WTC11 (cell line): ENCODE data around the gene GALNT4. TPM values are rescaled to one million over a fixed set of nuclear protein-coding genes. Genes with fewer than 3 reads are reported as not detected.

ENCODE experiments used
- ATAC-seq: fragments of 200-7000 bp; cut with Tn5 transposase; 2 replicates; pipeline ENCODE4 v1.10.0; 2021; ENCODE audit warnings: mild to moderate bottlenecking, moderate library complexity
- CTCF ChIA-PET: fragments of 300-600 bp; sonication (Branson Sonifier 250); formaldehyde crosslinking; loops from one replicate; lab custom pipeline; 2021; ENCODE audit warnings: antibody characterized with exemption; lab: Charles Lee
- POLR2A ChIA-PET: fragments of 350-600 bp; sonication (Branson Sonifier 250); formaldehyde crosslinking; loops from one replicate; lab custom pipeline; 2021; ENCODE audit warnings: antibody characterized with exemption; lab: Charles Lee
- DNase-seq: peaks from one replicate; pipeline ENCODE4 v3.0.0; 2021; ENCODE audit warnings: low spot score
- H3K27ac Mint-ChIP-seq: 2 replicates; pipeline ENCODE4 v1.8.0; 2021; ENCODE audit warnings: mixed read lengths
- H3K27me3 Mint-ChIP-seq: 2 replicates; pipeline ENCODE4 v1.8.0; 2021; ENCODE audit warnings: low read depth, mild to moderate bottlenecking, moderate library complexity, mixed read lengths
- H3K36me3 Mint-ChIP-seq: 2 replicates; pipeline ENCODE4 v1.8.0; 2021; ENCODE audit warnings: mixed read lengths
- H3K4me1 Mint-ChIP-seq: 2 replicates; pipeline ENCODE4 v1.8.0; 2022; ENCODE audit warnings: mixed read lengths
- H3K4me3 Mint-ChIP-seq: 2 replicates; pipeline ENCODE4 v1.8.0; 2021; ENCODE audit warnings: mild to moderate bottlenecking, moderate library complexity, mixed read lengths
- H3K9me3 Mint-ChIP-seq: 2 replicates; pipeline ENCODE4 v1.8.0; 2021; ENCODE audit warnings: mixed read lengths
- FOXK1 ChIP-seq: sonication (generic); formaldehyde crosslinking; IDR thresholded peaks from 2 replicates; pipeline ENCODE4 v1.8.0; 2022; ENCODE audit warnings: mild to moderate bottlenecking, moderate library complexity, missing genetic modification reagents
- HMGA2 ChIP-seq: fragments of 250-450 bp; sonication (Bioruptor Pico); IDR thresholded peaks from 2 replicates; pipeline ENCODE4 v1.4.0; 2021; ENCODE audit warnings: mild to moderate bottlenecking, moderate library complexity
- IRF2 ChIP-seq: sonication (generic); formaldehyde crosslinking; IDR thresholded peaks from 2 replicates; pipeline ENCODE4 v1.8.0; 2022; ENCODE audit warnings: low read depth, missing genetic modification reagents, borderline replicate concordance
- MYBL2 ChIP-seq: sonication (generic); formaldehyde crosslinking; IDR thresholded peaks from 2 replicates; pipeline ENCODE4 v1.8.1; 2023; ENCODE audit warnings: mild to moderate bottlenecking, moderate library complexity, missing genetic modification reagents
- NR1H2 ChIP-seq: sonication (generic); formaldehyde crosslinking; IDR thresholded peaks from 2 replicates; pipeline ENCODE4 v1.9.0; 2021; ENCODE audit warnings: mild to moderate bottlenecking, moderate library complexity, missing genetic modification reagents
- SOX15 ChIP-seq: fragments of 250-450 bp; sonication (Bioruptor Pico); IDR thresholded peaks from 2 replicates; pipeline ENCODE4 v1.9.0; 2021; ENCODE audit warnings: mild to moderate bottlenecking
- ZNF121 ChIP-seq: sonication (generic); formaldehyde crosslinking; IDR thresholded peaks from 2 replicates; pipeline ENCODE4 v1.8.0; 2023; ENCODE audit warnings: missing genetic modification reagents
- total RNA-seq: library from RNA; stranded (reverse); gene quantifications from 3 replicates; pipeline ENCODE4 v1.2.3, GENCODE V29; 2021
- TF ChIP-seq, protein P1 (sequence below): sonication (generic); formaldehyde crosslinking; IDR thresholded peaks from 2 replicates; pipeline ENCODE4 v1.8.0; 2023; ENCODE audit warnings: missing genetic modification reagents, mild to moderate bottlenecking, borderline replicate concordance
- TF ChIP-seq, protein P2 (sequence below): sonication (generic); formaldehyde crosslinking; IDR thresholded peaks from 2 replicates; pipeline ENCODE4 v1.8.1; 2022; ENCODE audit warnings: low read depth, missing genetic modification reagents, borderline replicate concordance
- TF ChIP-seq, protein P3 (sequence below): sonication (generic); formaldehyde crosslinking; IDR thresholded peaks from 2 replicates; pipeline ENCODE4 v1.8.0; 2022; ENCODE audit warnings: mild to moderate bottlenecking, missing genetic modification reagents
- TF ChIP-seq, protein P4 (sequence below): sonication (generic); formaldehyde crosslinking; IDR thresholded peaks from 2 replicates; pipeline ENCODE4 v1.8.1; 2023; ENCODE audit warnings: mild to moderate bottlenecking, moderate library complexity, missing genetic modification reagents
- TF ChIP-seq, protein P5 (sequence below): sonication (generic); formaldehyde crosslinking; IDR thresholded peaks from 2 replicates; pipeline ENCODE4 v1.8.0; 2022; ENCODE audit warnings: mild to moderate bottlenecking, missing genetic modification reagents
- TF ChIP-seq, protein P6 (sequence below): fragments of 250-450 bp; sonication (Bioruptor Pico); IDR thresholded peaks from 2 replicates; pipeline ENCODE4 v1.9.0; 2021; ENCODE audit warnings: moderate library complexity, mild to moderate bottlenecking, inconsistent platforms, borderline replicate concordance
- TF ChIP-seq, protein P7 (sequence below): sonication (generic); formaldehyde crosslinking; IDR thresholded peaks from 2 replicates; pipeline ENCODE4 v1.8.0; 2023; ENCODE audit warnings: mild to moderate bottlenecking, missing genetic modification reagents
- TF ChIP-seq, protein P8 (sequence below): fragments of 250-450 bp; sonication (Bioruptor Pico); IDR thresholded peaks from 2 replicates; pipeline ENCODE4 v1.9.0; 2021; ENCODE audit warnings: mild to moderate bottlenecking

GALNT4 gene
- total RNA-seq, 1 experiment from 2014 or later = 3.9 TPM

DNA sequence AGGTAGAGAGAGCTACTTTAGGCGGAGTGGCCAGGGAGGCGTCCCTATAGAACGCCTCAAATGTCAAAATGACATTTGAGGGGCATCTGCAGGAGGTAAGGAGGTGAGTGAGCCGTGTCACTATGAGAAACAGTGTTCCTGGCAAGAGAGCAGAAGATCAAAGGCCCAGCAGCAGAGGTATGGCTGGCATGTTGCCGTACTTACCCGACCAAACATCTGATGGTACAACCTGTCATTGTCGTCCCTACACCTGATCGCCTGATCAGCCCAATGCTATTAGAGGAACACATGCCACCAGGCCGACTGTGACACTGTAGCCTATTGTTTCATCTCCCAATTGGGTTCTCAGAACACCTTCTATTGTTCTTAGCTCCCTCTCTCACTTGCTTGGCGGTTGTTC, 35.2 kb upstream of the GALNT4 start (continued):
- TF ChIP-seq, protein P1, sequence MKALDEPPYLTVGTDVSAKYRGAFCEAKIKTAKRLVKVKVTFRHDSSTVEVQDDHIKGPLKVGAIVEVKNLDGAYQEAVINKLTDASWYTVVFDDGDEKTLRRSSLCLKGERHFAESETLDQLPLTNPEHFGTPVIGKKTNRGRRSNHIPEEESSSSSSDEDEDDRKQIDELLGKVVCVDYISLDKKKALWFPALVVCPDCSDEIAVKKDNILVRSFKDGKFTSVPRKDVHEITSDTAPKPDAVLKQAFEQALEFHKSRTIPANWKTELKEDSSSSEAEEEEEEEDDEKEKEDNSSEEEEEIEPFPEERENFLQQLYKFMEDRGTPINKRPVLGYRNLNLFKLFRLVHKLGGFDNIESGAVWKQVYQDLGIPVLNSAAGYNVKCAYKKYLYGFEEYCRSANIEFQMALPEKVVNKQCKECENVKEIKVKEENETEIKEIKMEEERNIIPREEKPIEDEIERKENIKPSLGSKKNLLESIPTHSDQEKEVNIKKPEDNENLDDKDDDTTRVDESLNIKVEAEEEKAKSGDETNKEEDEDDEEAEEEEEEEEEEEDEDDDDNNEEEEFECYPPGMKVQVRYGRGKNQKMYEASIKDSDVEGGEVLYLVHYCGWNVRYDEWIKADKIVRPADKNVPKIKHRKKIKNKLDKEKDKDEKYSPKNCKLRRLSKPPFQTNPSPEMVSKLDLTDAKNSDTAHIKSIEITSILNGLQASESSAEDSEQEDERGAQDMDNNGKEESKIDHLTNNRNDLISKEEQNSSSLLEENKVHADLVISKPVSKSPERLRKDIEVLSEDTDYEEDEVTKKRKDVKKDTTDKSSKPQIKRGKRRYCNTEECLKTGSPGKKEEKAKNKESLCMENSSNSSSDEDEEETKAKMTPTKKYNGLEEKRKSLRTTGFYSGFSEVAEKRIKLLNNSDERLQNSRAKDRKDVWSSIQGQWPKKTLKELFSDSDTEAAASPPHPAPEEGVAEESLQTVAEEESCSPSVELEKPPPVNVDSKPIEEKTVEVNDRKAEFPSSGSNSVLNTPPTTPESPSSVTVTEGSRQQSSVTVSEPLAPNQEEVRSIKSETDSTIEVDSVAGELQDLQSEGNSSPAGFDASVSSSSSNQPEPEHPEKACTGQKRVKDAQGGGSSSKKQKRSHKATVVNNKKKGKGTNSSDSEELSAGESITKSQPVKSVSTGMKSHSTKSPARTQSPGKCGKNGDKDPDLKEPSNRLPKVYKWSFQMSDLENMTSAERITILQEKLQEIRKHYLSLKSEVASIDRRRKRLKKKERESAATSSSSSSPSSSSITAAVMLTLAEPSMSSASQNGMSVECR (CRISPR knock-in tag) = no peak
- no peak for TF ChIP-seq ZNF121 (CRISPR knock-in tag)
- TF ChIP-seq, protein P2, sequence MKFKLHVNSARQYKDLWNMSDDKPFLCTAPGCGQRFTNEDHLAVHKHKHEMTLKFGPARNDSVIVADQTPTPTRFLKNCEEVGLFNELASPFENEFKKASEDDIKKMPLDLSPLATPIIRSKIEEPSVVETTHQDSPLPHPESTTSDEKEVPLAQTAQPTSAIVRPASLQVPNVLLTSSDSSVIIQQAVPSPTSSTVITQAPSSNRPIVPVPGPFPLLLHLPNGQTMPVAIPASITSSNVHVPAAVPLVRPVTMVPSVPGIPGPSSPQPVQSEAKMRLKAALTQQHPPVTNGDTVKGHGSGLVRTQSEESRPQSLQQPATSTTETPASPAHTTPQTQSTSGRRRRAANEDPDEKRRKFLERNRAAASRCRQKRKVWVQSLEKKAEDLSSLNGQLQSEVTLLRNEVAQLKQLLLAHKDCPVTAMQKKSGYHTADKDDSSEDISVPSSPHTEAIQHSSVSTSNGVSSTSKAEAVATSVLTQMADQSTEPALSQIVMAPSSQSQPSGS (CRISPR knock-in tag) = no peak

DNA sequence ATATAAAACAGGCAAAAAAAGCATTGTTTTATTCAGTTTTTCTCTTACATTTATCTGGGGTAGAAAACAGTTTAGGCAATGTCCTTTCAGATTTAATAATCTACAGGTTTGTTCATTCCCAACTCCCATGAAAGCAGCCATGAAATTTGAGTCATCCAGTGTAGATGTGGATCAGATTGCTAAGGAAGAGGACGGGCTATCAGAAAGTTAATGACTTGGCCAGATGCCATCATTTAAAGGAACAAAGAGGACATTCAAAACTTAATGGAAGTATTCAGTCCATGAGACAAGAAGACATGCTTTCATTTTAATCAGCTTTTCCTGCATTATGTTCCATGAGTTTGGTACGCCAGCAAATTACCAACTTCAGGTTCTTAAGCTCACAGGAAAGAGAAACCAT, 32.4 kb upstream of the GALNT4 start:
- no peaks in the 10 kb centered on the region for H3K36me3 Mint-ChIP-seq
- ATAC-seq (no peak), DNase-seq (no peak)
- H3K9me3 Mint-ChIP-seq = peaks cover 13% of the 10 kb centered on the region
- H3K27ac Mint-ChIP-seq = no peak overlapping the region
- CTCF ChIA-PET = no interaction called here
- peaks cover 2% of the 10 kb centered on the region; the same call in 1 of the 2 replicates for H3K4me1 Mint-ChIP-seq
- TF ChIP-seq, protein P3, sequence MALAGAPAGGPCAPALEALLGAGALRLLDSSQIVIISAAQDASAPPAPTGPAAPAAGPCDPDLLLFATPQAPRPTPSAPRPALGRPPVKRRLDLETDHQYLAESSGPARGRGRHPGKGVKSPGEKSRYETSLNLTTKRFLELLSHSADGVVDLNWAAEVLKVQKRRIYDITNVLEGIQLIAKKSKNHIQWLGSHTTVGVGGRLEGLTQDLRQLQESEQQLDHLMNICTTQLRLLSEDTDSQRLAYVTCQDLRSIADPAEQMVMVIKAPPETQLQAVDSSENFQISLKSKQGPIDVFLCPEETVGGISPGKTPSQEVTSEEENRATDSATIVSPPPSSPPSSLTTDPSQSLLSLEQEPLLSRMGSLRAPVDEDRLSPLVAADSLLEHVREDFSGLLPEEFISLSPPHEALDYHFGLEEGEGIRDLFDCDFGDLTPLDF = no peak
- TF ChIP-seq, protein P4, sequence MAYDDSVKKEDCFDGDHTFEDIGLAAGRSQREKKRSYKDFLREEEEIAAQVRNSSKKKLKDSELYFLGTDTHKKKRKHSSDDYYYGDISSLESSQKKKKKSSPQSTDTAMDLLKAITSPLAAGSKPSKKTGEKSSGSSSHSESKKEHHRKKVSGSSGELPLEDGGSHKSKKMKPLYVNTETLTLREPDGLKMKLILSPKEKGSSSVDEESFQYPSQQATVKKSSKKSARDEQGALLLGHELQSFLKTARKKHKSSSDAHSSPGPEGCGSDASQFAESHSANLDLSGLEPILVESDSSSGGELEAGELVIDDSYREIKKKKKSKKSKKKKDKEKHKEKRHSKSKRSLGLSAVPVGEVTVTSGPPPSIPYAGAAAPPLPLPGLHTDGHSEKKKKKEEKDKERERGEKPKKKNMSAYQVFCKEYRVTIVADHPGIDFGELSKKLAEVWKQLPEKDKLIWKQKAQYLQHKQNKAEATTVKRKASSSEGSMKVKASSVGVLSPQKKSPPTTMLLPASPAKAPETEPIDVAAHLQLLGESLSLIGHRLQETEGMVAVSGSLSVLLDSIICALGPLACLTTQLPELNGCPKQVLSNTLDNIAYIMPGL (CRISPR knock-in tag) = no peak
- TF ChIP-seq, protein P5, sequence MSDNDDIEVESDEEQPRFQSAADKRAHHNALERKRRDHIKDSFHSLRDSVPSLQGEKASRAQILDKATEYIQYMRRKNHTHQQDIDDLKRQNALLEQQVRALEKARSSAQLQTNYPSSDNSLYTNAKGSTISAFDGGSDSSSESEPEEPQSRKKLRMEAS = no peak
- TF ChIP-seq, protein P6, sequence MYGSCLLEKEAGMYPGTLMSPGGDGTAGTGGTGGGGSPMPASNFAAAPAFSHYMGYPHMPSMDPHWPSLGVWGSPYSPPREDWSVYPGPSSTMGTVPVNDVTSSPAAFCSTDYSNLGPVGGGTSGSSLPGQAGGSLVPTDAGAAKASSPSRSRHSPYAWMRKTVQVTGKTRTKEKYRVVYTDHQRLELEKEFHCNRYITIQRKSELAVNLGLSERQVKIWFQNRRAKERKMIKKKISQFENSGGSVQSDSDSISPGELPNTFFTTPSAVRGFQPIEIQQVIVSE (CRISPR knock-in tag) = no peak
- TF ChIP-seq SOX15 (CRISPR knock-in tag) (no peak), MYBL2 (CRISPR knock-in tag) (no peak), HMGA2 (CRISPR knock-in tag) (no peak), IRF2 (no peak), FOXK1 (no peak), NR1H2 (CRISPR knock-in tag) (no peak)
- TF ChIP-seq, protein P7, sequence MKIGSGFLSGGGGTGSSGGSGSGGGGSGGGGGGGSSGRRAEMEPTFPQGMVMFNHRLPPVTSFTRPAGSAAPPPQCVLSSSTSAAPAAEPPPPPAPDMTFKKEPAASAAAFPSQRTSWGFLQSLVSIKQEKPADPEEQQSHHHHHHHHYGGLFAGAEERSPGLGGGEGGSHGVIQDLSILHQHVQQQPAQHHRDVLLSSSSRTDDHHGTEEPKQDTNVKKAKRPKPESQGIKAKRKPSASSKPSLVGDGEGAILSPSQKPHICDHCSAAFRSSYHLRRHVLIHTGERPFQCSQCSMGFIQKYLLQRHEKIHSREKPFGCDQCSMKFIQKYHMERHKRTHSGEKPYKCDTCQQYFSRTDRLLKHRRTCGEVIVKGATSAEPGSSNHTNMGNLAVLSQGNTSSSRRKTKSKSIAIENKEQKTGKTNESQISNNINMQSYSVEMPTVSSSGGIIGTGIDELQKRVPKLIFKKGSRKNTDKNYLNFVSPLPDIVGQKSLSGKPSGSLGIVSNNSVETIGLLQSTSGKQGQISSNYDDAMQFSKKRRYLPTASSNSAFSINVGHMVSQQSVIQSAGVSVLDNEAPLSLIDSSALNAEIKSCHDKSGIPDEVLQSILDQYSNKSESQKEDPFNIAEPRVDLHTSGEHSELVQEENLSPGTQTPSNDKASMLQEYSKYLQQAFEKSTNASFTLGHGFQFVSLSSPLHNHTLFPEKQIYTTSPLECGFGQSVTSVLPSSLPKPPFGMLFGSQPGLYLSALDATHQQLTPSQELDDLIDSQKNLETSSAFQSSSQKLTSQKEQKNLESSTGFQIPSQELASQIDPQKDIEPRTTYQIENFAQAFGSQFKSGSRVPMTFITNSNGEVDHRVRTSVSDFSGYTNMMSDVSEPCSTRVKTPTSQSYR (CRISPR knock-in tag) = no peak
- TF ChIP-seq, protein P8, sequence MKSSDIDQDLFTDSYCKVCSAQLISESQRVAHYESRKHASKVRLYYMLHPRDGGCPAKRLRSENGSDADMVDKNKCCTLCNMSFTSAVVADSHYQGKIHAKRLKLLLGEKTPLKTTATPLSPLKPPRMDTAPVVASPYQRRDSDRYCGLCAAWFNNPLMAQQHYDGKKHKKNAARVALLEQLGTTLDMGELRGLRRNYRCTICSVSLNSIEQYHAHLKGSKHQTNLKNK (CRISPR knock-in tag) = no peak
- H3K27me3 Mint-ChIP-seq = no peaks in the 10 kb centered on the region
- no peak overlapping the region for H3K4me3 Mint-ChIP-seq
- POLR2A ChIA-PET = no interaction called here
